HepG2 (cell line): Measurements from ENCODE around the gene CREBBP. TPM values are rescaled to one million over a fixed set of nuclear protein-coding genes. Genes with fewer than 3 reads are reported as not detected.
A peak's percentile ranks its signal among the peaks of the same experiment; 100 is the strongest.

Source experiments
- CBX5 ChIP-seq: sonication (generic); formaldehyde crosslinking; IDR thresholded peaks from 2 replicates; pipeline ENCODE4 v1.4.0; 2020; ENCODE audit warnings: missing genetic modification reagents, borderline replicate concordance
- FOSL1 ChIP-seq: sonication (generic); formaldehyde crosslinking; IDR thresholded peaks from 2 replicates; pipeline ENCODE4 v1.9.0; 2021; ENCODE audit warnings: missing genetic modification reagents, borderline replicate concordance
- MIXL1 ChIP-seq: IDR thresholded peaks from 2 replicates; pipeline ENCODE4 v1.6.1; 2016
- NR2C2 ChIP-seq: sonication (generic); formaldehyde crosslinking; IDR thresholded peaks from 2 replicates; pipeline ENCODE4 v1.4.0; 2020; ENCODE audit warnings: missing genetic modification reagents, mild to moderate bottlenecking, moderate library complexity, borderline replicate concordance
- PBX3 ChIP-seq: sonication (generic); formaldehyde crosslinking; IDR thresholded peaks from 2 replicates; pipeline ENCODE4 v1.8.1; 2023; ENCODE audit warnings: missing genetic modification reagents, inconsistent platforms, borderline replicate concordance
- POLR2G ChIP-seq: fragments of 200-400 bp; formaldehyde crosslinking; IDR thresholded peaks from 2 replicates; pipeline ENCODE4 v1.6.1; 2018; ENCODE audit warnings: mild to moderate bottlenecking, low read depth, low read length, moderate library complexity
- SMARCC2 ChIP-seq: fragments of 450-650 bp; IDR thresholded peaks from 2 replicates; pipeline ENCODE4 v1.6.1; 2017; ENCODE audit warnings: antibody characterized with exemption, mild to moderate bottlenecking
- TERF1 ChIP-seq: sonication (generic); formaldehyde crosslinking; IDR thresholded peaks from 2 replicates; pipeline ENCODE4 v1.8.0; 2022; ENCODE audit warnings: mild to moderate bottlenecking, missing genetic modification reagents, moderate library complexity
- ZNF205 ChIP-seq: IDR thresholded peaks from 2 replicates; pipeline ENCODE4 v1.6.1; 2018; ENCODE audit warnings: missing biosample characterization, missing genetic modification reagents
- ZNF354B ChIP-seq: sonication (generic); formaldehyde crosslinking; IDR thresholded peaks from 2 replicates; pipeline ENCODE4 v1.8.0; 2022; ENCODE audit warnings: mild to moderate bottlenecking, missing genetic modification reagents
- ZNF547 ChIP-seq: sonication (generic); formaldehyde crosslinking; IDR thresholded peaks from 2 replicates; pipeline ENCODE4 v1.5.1; 2020; ENCODE audit warnings: mild to moderate bottlenecking, missing genetic modification reagents
- ZNF558 ChIP-seq: sonication (generic); formaldehyde crosslinking; IDR thresholded peaks from 2 replicates; pipeline ENCODE4 v1.9.0; 2022; ENCODE audit warnings: mild to moderate bottlenecking, missing genetic modification reagents, borderline replicate concordance
- ZNF644 ChIP-seq: IDR thresholded peaks from 2 replicates; pipeline ENCODE4 v1.6.1; 2016; ENCODE audit warnings: low read depth
- ZSCAN21 ChIP-seq: sonication (generic); formaldehyde crosslinking; IDR thresholded peaks from 2 replicates; pipeline ENCODE4 v1.8.0; 2022; ENCODE audit warnings: mild to moderate bottlenecking, missing genetic modification reagents, moderate library complexity, borderline replicate concordance
- polyA plus RNA-seq, 8 experiments: library from polyadenylated mRNA; depleted of rRNA in 3 of 8; stranded (reverse) in 7 of 8; unstranded in 1 of 8; fragments of >200 nt; fragmentation: Illumina TruSeq in 4 of 8; extraction: Trizol in 4 of 8; gene quantifications; 2 replicates each; pipeline versions ENCODE4 v1.2.1 to v1.2.3, GENCODE V29; 2011 to 2016; ENCODE audit warnings: low read depth in 4 of 8, missing spikeins in 1 of 8, mixed read lengths in 1 of 8; ENCODE audit not compliant: insufficient read depth in 1 of 8
- total RNA-seq, 5 experiments: library from RNA; depleted of rRNA; stranded (reverse); fragments of >200 nt; fragmentation: Illumina TruSeq; extraction: Trizol; gene quantifications; 2 replicates each; pipeline ENCODE4 v1.2.3, GENCODE V29; 2016; ENCODE audit warnings: low read depth in 1 of 5
- TF ChIP-seq, protein P1 (sequence below): sonication (generic); formaldehyde crosslinking; IDR thresholded peaks from 2 replicates; pipeline ENCODE4 v1.4.0; 2020; ENCODE audit warnings: missing genetic modification reagents
- TF ChIP-seq, protein P2 (sequence below): IDR thresholded peaks from 2 replicates; pipeline ENCODE4 v1.6.1; 2018; ENCODE audit warnings: missing genetic modification reagents
- TF ChIP-seq, protein P3 (sequence below): sonication (generic); formaldehyde crosslinking; IDR thresholded peaks from 2 replicates; pipeline ENCODE4 v1.4.0; 2020; ENCODE audit warnings: low read depth, mild to moderate bottlenecking, missing genetic modification reagents
- TF ChIP-seq, protein P4 (sequence below): sonication (generic); formaldehyde crosslinking; IDR thresholded peaks from 2 replicates; pipeline ENCODE4 v1.4.0; 2020; ENCODE audit warnings: missing genetic modification reagents

Gene CREBBP
- total and polyA plus RNA-seq, 2 of the 13 experiments (the other 11 are each of a cell fraction or from before 2014, with no cell fraction given) = 5.3 to 10.4 TPM

- TF ChIP-seq MIXL1 (CRISPR knock-in tag) (peak; percentile 60; the same call in 1 of the 2 replicates), ZSCAN21 (CRISPR knock-in tag) (no peak; the same call in 1 of the 2 replicates), ZNF558 (no peak), POLR2G (no peak), CBX5 (peak; percentile 88; the same call in 1 of the 2 replicates), ZNF547 (CRISPR knock-in tag) (no peak), SMARCC2 (no peak), ZNF644 (peak; percentile 68; the same call in 1 of the 2 replicates), ZNF205 (CRISPR knock-in tag) (peak; percentile 64; the same call in 1 of the 2 replicates), NR2C2 (CRISPR knock-in tag) (peak; percentile 45; the same call in 1 of the 2 replicates), TERF1 (CRISPR knock-in tag) (no peak), PBX3 (CRISPR knock-in tag) (no peak), FOSL1 (CRISPR knock-in tag) (no peak), ZNF354B (CRISPR knock-in tag) (0 out of 2 replicates have a peak, but pooled peaks have one; percentile 51)
- TF ChIP-seq, protein P1, sequence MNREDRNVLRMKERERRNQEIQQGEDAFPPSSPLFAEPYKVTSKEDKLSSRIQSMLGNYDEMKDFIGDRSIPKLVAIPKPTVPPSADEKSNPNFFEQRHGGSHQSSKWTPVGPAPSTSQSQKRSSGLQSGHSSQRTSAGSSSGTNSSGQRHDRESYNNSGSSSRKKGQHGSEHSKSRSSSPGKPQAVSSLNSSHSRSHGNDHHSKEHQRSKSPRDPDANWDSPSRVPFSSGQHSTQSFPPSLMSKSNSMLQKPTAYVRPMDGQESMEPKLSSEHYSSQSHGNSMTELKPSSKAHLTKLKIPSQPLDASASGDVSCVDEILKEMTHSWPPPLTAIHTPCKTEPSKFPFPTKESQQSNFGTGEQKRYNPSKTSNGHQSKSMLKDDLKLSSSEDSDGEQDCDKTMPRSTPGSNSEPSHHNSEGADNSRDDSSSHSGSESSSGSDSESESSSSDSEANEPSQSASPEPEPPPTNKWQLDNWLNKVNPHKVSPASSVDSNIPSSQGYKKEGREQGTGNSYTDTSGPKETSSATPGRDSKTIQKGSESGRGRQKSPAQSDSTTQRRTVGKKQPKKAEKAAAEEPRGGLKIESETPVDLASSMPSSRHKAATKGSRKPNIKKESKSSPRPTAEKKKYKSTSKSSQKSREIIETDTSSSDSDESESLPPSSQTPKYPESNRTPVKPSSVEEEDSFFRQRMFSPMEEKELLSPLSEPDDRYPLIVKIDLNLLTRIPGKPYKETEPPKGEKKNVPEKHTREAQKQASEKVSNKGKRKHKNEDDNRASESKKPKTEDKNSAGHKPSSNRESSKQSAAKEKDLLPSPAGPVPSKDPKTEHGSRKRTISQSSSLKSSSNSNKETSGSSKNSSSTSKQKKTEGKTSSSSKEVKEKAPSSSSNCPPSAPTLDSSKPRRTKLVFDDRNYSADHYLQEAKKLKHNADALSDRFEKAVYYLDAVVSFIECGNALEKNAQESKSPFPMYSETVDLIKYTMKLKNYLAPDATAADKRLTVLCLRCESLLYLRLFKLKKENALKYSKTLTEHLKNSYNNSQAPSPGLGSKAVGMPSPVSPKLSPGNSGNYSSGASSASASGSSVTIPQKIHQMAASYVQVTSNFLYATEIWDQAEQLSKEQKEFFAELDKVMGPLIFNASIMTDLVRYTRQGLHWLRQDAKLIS (CRISPR knock-in tag) = no peak
- TF ChIP-seq, protein P2, sequence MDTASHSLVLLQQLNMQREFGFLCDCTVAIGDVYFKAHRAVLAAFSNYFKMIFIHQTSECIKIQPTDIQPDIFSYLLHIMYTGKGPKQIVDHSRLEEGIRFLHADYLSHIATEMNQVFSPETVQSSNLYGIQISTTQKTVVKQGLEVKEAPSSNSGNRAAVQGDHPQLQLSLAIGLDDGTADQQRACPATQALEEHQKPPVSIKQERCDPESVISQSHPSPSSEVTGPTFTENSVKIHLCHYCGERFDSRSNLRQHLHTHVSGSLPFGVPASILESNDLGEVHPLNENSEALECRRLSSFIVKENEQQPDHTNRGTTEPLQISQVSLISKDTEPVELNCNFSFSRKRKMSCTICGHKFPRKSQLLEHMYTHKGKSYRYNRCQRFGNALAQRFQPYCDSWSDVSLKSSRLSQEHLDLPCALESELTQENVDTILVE = peak; percentile 84; the same call in 1 of the 2 replicates
- TF ChIP-seq, protein P3, sequence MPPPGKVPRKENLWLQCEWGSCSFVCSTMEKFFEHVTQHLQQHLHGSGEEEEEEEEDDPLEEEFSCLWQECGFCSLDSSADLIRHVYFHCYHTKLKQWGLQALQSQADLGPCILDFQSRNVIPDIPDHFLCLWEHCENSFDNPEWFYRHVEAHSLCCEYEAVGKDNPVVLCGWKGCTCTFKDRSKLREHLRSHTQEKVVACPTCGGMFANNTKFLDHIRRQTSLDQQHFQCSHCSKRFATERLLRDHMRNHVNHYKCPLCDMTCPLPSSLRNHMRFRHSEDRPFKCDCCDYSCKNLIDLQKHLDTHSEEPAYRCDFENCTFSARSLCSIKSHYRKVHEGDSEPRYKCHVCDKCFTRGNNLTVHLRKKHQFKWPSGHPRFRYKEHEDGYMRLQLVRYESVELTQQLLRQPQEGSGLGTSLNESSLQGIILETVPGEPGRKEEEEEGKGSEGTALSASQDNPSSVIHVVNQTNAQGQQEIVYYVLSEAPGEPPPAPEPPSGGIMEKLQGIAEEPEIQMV = no peak
- TF ChIP-seq, protein P4, sequence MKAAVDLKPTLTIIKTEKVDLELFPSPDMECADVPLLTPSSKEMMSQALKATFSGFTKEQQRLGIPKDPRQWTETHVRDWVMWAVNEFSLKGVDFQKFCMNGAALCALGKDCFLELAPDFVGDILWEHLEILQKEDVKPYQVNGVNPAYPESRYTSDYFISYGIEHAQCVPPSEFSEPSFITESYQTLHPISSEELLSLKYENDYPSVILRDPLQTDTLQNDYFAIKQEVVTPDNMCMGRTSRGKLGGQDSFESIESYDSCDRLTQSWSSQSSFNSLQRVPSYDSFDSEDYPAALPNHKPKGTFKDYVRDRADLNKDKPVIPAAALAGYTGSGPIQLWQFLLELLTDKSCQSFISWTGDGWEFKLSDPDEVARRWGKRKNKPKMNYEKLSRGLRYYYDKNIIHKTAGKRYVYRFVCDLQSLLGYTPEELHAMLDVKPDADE (CRISPR knock-in tag) = no peak
These were observed 23.1 kb downstream of the CREBBP start (continued) for GRCh38 chr16:3857189-3858043.
